GM21423 (cell line): ENCODE results near the gene IFT43.

ENCODE experiments used
- ATAC-seq: cut with Tn5 transposase; IDR thresholded peaks from one replicate; pipeline ENCODE4 v1.9.1; 2021; ENCODE audit warnings: mild to moderate bottlenecking, moderate library complexity; ENCODE audit not compliant: unreplicated experiment

Gene IFT43

GRCh38 chr14:76073717-76074116 lies 88.2 kb downstream of the IFT43 start:
- ATAC-seq, result no peak

- ATAC-seq, result no peak
These were observed 91.8 kb downstream of the IFT43 start for GRCh38 chr14:76077340-76077739.

- no peak for ATAC-seq
These were observed 92.9 kb downstream of the IFT43 start for GRCh38 chr14:76078501-76078900.

- no peak for ATAC-seq
These were observed 94.5 kb downstream of the IFT43 start for GRCh38 chr14:76080025-76080424.

- ATAC-seq, result no peak
These were observed 94.9 kb downstream of the IFT43 start for GRCh38 chr14:76080471-76080870.

- no peak for ATAC-seq
These were observed 96.1 kb downstream of the IFT43 start for GRCh38 chr14:76081642-76082041.

GRCh38 chr14:76083796-76084765 lies 98.5 kb downstream of the IFT43 start:
- no peak for ATAC-seq

- ATAC-seq, result no peak
These were observed 99.8 kb downstream of the IFT43 start for GRCh38 chr14:76085358-76085757.

GRCh38 chr14:76086636-76087035 lies 101.1 kb downstream of the IFT43 start:
- no peak for ATAC-seq

- ATAC-seq, result no peak
These were observed 102.8 kb downstream of the IFT43 start for GRCh38 chr14:76088326-76088725.

- ATAC-seq, result no peak
These were observed 103.4 kb downstream of the IFT43 start for GRCh38 chr14:76088771-76089571.

- ATAC-seq, result no peak
These were observed 104.0 kb downstream of the IFT43 start for GRCh38 chr14:76089575-76089974.

GRCh38 chr14:76090616-76091391 lies 105.2 kb downstream of the IFT43 start:
- no peak for ATAC-seq

- no peak for ATAC-seq
These were observed 107.5 kb downstream of the IFT43 start for GRCh38 chr14:76093077-76093476.

GRCh38 chr14:76096257-76096656 lies 110.7 kb downstream of the IFT43 start:
- ATAC-seq, result no peak

- ATAC-seq, result no peak
These were observed 112.0 kb downstream of the IFT43 start for GRCh38 chr14:76097547-76097946.

GRCh38 chr14:76098047-76098446 lies 112.5 kb downstream of the IFT43 start:
- no peak for ATAC-seq

- no peak for ATAC-seq
These were observed 113.5 kb downstream of the IFT43 start for GRCh38 chr14:76098916-76099675.

GRCh38 chr14:76100236-76100635 lies 114.7 kb downstream of the IFT43 start:
- no peak for ATAC-seq
